Skeletal muscle tissue (tissue), 4 donors: Measurements from ENCODE around the gene EDRF1. TPM values are rescaled to one million over a fixed set of nuclear protein-coding genes. Genes with fewer than 3 reads are reported as not detected.

Source experiments
- H3K27ac ChIP-seq: one replicate; pipeline ENCODE4 v1.7.0; 2013; ENCODE audit warnings: mild to moderate bottlenecking, low read depth, low read length, inconsistent platforms
- H3K27me3 ChIP-seq, 3 donors: one replicate each; pipeline ENCODE4 v1.7.0; 2013; ENCODE audit warnings: low read length in 3 of 3; ENCODE audit not compliant: control insufficient read depth in 3 of 3, insufficient read depth in 3 of 3
- H3K36me3 ChIP-seq, 3 donors: one replicate each; pipeline ENCODE4 v1.7.0; 2013; ENCODE audit warnings: low read length in 3 of 3; ENCODE audit not compliant: control insufficient read depth in 3 of 3, insufficient read depth in 3 of 3
- H3K4me1 ChIP-seq, 3 donors: one replicate each; pipeline ENCODE4 v1.7.0; 2013; ENCODE audit warnings: low read length in 3 of 3, mild to moderate bottlenecking in 3 of 3; ENCODE audit not compliant: control insufficient read depth in 3 of 3, insufficient read depth in 3 of 3
- H3K4me3 ChIP-seq, 3 donors: one replicate each; pipeline ENCODE4 v1.7.0; 2013; ENCODE audit warnings: low read length in 3 of 3
- H3K9ac ChIP-seq, 3 donors: one replicate each; pipeline ENCODE4 v1.7.0; 2013; ENCODE audit warnings: low read length in 3 of 3, mild to moderate bottlenecking in 3 of 3, moderate library complexity in 2 of 3, low read depth in 1 of 3
- H3K9me3 ChIP-seq, 3 donors: one replicate each; pipeline ENCODE4 v1.7.0; 2013; ENCODE audit warnings: low read length in 3 of 3; ENCODE audit not compliant: control insufficient read depth in 3 of 3
- total RNA-seq: library from RNA; depleted of rRNA; stranded (reverse); fragments of >200 nt; gene quantifications from one replicate; pipeline ENCODE4 v1.2.3, GENCODE V29; 2014
- donor health status: Osteomylitis.

EDRF1 gene, protein sequence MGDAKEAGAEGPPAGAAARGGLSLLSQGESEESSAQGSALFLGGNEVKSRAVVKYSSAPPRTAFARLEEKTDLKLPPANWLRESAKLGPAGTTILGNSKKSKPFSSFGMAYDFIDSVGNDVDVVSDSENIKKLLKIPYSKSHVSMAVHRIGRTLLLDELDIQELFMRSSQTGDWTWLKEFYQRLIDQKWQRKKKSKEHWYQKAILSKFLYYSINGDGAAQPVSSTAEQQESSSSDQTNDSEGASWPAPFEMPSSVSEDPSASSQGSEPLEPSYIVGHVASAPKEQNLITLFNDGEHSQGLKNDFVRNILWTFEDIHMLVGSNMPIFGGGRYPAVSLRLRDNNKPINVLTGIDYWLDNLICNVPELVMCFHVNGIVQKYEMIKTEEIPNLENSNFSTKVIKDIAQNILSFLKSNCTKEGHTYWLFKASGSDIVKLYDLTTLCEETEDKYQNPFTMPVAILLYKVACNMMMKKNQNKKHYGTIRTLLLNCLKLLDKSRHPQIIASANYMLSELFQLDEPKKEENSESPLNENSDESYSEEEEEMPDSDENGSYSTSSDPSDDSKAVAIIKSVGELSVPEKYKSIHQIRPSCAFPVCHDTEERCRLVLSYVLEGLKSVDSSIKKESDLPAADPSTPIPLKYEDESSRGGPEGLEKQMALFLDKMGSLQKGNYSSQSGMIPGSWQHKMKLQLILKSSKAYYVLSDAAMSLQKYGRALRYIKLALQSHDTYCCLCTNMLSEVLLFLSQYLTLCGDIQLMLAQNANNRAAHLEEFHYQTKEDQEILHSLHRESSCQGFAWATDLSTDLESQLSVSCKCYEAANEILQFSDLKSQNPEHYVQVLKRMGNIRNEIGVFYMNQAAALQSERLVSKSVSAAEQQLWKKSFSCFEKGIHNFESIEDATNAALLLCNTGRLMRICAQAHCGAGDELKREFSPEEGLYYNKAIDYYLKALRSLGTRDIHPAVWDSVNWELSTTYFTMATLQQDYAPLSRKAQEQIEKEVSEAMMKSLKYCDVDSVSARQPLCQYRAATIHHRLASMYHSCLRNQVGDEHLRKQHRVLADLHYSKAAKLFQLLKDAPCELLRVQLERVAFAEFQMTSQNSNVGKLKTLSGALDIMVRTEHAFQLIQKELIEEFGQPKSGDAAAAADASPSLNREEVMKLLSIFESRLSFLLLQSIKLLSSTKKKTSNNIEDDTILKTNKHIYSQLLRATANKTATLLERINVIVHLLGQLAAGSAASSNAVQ
- total RNA-seq, result 22.4 TPM

DNA sequence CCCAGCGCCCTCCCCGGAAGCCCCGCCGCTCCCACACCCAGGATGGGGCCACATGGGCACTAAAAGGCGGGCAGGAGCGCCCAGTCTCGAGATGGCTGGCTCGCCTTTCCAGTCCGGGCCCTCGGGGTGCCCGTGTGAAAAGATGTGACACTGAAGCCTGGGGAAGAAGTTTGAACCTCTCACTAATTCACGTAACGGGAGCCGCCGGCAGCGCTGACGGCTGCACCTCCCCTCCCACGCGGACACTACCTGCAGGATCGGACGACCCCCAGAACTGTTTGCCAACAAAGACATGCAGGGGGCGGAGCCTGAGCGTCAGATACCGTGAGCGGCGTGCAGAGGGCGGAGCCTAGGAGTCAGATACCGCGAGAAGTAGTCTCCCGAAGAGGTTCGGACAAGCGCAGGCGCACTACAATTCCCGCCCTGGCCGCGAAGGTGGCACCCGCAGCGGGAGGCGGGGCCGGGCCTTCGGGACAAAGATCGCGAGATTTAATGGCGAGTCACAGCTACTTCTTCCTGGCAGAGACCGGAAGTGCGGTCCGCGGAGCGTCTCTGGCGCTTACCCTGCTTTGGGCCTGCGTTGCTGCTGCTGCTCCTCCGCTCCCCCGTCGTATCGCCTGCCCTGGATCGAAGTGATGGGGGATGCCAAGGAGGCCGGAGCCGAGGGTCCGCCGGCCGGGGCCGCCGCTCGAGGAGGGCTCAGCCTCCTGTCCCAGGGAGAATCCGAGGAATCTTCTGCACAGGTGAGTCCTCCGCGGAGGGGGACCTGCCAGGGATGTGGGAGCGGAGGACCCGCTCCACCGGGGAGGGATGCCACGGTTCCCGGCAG lies at the start of gene EDRF1:
Gene EDRF1 (plus strand): TSS at position 537 of the 829 bp plus-strand sequence. CDS start 99 bp downstream, at position 636.
- H3K9me3 ChIP-seq, result no peaks in the 10 kb centered on the region
- H3K27me3 ChIP-seq, result no peaks in the 10 kb centered on the region
- H3K36me3 ChIP-seq, result peaks cover 2 to 26% (median 19%) of the 10 kb centered on the region in 3 donors
- peak within 1 kb of the TSS; percentile 89 to 100 (median 98) for H3K4me3 ChIP-seq
- H3K4me1 ChIP-seq, result peaks cover 6 to 18% (median 11%) of the 10 kb centered on the region in 3 donors
- peak within 1 kb of the TSS; percentile 80 for H3K27ac ChIP-seq
- peak within 1 kb of the TSS; percentile 91 to 98 (median 98) for H3K9ac ChIP-seq

DNA sequence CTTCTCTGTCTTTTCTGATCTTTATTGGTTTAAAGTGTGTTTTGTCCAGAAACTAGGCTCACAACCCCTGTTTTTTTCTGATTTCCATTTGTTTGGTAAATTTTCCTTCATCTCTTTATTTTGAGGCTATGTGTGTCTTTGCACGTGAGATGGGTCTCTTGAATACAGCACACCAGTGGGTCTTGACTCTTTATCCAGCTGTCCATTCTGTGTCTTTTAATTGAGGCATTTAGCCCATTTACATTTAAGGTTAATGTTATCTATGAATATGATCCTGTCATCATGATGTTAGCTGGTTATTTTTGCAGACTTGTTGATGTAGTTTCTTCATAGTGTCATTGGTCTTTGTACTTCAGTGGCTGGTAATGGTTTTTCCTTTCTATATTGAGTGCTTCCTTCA lies 46.6 kb upstream of the EDRF1 start:
- no peaks in the 10 kb centered on the region for H3K36me3 ChIP-seq

DNA sequence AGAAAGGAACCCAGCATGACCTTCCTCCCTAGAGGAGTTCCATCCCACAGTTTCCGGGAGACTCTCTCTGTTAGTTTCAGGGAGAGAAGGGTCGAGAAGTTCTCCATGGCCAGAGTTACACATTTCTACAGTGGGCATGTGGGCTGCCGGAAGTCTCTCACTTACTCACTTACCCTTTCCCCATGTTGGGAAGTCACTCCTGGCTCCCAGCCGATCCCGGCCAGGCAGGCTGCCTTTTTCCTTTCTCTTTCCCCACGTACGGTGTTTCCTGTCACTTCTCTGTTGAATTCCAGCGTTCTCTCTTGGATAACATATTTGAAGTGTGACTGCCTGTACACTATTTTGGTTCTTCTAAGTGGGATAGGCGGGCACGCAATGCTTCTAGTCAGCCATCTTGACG lies 40.1 kb upstream of the EDRF1 start:
- H3K4me3 ChIP-seq, result no peak overlapping the region
- H3K27me3 ChIP-seq, result peaks cover 6 to 15% (median 6%) of the 10 kb centered on the region in 3 donors
- H3K4me1 ChIP-seq, result no peaks in the 10 kb centered on the region
- H3K27ac ChIP-seq, result no peak overlapping the region
- no peaks in the 10 kb centered on the region for H3K36me3 ChIP-seq
- H3K9ac ChIP-seq, result no peak overlapping the region
- peaks cover 0 to 8% (median 0%) of the 10 kb centered on the region in 3 donors for H3K9me3 ChIP-seq

More for the DNA sequence above, 46.6 kb upstream of the EDRF1 start:
- H3K27me3 ChIP-seq, result peaks cover 0 to 3% (median under 1%) of the 10 kb centered on the region in 3 donors
- no peak overlapping the region for H3K9ac ChIP-seq
- no peak overlapping the region for H3K4me3 ChIP-seq
- H3K4me1 ChIP-seq, result no peaks in the 10 kb centered on the region
- no peak overlapping the region for H3K27ac ChIP-seq
- H3K9me3 ChIP-seq, result peaks cover 0 to 8% (median 0%) of the 10 kb centered on the region in 3 donors

DNA sequence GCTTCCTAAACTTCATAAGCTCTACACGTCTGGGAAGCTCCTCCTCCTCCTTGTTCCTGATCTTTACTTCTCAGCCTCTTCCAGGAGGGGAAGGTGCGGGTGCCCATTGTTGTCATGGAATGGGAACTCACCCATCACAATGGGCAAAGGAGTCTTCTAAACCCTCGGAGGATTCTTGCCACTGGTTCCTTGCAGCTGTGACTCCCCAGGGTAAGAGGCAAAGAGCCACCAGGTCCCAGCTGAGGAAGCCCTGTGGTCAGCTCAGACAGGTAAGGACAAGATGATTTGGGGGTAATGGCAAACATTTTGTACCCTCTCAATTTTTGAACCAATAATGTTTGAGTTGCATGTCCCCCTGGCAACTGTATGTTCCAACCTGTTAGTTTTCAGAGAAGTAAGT lies 36.4 kb upstream of the EDRF1 start, which contains the start of gene TEX36:
Gene TEX36 (minus strand): TSS at position 101 of the 400 bp plus-strand sequence. CDS start 174 bp downstream, outside the sequence.
- Histone ChIP-seq H3K4me1 (no peaks in the 10 kb centered on the region), H3K36me3 (no peaks in the 10 kb centered on the region), H3K27me3 (peaks cover 4 to 22% (median 6%) of the 10 kb centered on the region in 3 donors), H3K9me3 (no peaks in the 10 kb centered on the region), H3K4me3 (no peak within 1 kb of the TSS), H3K27ac (no peak within 1 kb of the TSS), H3K9ac (no peak within 1 kb of the TSS)

DNA sequence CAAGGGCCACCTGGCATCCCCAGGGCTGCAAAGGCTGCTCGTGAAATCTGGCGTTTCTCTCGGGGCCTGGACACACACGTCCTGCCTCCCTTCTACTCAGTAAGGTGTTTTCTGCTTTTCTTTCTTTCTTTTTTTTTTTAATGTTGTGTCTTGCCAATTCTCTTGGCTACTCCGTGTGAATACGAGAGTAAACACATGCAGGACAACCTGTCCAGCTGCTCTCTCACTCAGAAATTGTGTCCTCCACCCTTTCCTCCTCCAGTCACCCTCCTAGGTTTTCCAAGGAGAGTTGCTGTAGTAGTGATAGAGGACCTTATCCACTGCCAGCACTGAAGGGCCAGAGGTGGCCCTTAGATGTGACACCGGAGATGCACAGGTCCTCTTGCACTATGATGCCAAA lies 35.7 kb upstream of the EDRF1 start:
- no peaks in the 10 kb centered on the region for H3K4me1 ChIP-seq
- no peak overlapping the region for H3K4me3 ChIP-seq
- no peak overlapping the region for H3K9ac ChIP-seq
- H3K27ac ChIP-seq, result no peak overlapping the region
- no peaks in the 10 kb centered on the region for H3K9me3 ChIP-seq
- H3K27me3 ChIP-seq, result peaks cover 4 to 24% (median 6%) of the 10 kb centered on the region in 3 donors
- H3K36me3 ChIP-seq, result no peaks in the 10 kb centered on the region

DNA sequence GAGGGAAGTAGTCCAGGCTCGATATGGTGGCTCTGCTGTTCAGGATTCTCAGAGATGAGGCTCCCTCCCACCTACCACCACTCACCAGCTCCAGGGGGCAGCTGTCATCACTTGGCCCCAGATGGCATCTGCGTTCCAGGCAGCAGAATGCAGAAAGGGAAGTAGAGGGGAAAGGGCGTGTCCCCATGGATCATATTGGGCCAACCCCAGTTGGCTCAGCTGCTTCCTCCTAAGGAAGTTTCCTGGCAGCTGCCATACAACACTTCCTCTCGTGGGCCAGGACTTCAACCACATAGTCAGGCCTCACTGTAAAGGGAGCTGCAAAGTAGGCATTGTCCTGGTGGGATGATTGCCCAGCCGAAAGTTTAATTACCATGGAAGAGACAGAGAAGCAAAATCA lies 34.9 kb upstream of the EDRF1 start:
- Histone ChIP-seq H3K9me3 (no peaks in the 10 kb centered on the region), H3K27ac (no peak overlapping the region), H3K9ac (no peak overlapping the region), H3K4me1 (no peaks in the 10 kb centered on the region), H3K4me3 (no peak overlapping the region), H3K27me3 (peaks cover 2 to 25% (median 6%) of the 10 kb centered on the region in 3 donors), H3K36me3 (no peaks in the 10 kb centered on the region)

DNA sequence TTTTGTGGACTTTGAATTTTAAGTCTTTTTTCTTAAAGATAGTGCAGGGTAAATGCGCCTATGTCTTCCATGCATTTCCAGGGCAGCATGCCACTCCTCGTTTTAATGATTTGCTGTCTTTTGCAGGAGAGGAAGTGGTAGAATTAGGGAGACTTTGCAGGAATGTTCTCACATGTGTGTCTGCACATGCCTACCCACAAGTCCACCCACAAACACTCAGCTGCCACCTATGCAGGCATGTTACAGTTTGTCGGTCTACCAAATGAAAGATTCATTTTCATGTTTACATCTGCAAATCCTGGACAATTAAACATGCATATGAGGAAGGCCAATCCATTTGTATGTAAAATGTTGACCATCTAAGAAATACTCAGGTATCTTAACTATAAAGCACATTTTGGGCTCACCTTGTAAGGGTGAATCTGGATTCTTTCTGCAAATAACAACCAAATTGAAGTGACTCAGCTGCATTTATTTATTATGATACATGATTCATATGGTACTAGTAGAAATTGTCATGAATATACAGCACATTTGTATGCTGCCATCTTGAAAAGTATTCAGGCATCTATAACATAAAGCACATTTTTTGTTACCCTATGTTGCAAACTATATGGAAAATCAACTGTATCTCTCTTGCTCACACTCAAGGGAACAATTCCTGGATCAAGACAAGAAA lies 31.9 kb upstream of the EDRF1 start:
- H3K4me3 ChIP-seq, result no peak overlapping the region
- H3K9ac ChIP-seq, result no peak overlapping the region
- peaks cover 8 to 32% (median 13%) of the 10 kb centered on the region in 3 donors for H3K27me3 ChIP-seq
- no peaks in the 10 kb centered on the region for H3K9me3 ChIP-seq
- H3K27ac ChIP-seq, result no peak overlapping the region
- H3K36me3 ChIP-seq, result no peaks in the 10 kb centered on the region
- H3K4me1 ChIP-seq, result no peaks in the 10 kb centered on the region

DNA sequence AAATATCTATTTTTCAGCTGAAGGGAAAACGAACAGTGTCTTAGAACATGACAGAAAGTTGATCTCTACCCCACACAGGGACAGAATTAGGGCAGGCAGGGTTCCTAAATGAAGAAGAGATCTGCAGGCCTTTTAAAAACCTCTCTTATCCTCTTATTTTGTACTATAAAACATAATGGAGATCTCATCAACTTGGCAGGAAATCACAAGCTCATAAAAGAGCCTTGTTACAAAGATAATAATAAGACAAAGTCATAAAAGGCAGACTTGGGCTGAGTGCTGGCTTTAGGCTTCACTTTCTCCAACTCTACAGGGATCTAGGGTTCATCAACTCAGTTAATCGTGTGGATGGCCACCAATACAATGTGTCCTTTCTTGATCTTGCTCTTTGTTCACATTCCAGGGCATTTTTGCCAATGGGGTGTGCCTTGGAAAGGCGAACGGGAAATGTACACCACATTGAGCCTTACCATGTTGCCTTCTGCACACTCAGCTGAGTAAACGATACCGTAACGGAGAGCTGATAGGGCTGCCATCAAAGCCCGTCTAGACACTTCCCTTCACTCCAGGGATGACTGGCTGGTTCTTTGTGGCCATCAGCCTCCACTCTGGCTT lies 29.4 kb upstream of the EDRF1 start:
- H3K4me3 ChIP-seq, result no peak overlapping the region
- H3K4me1 ChIP-seq, result no peaks in the 10 kb centered on the region
- H3K9ac ChIP-seq, result no peak overlapping the region
- H3K9me3 ChIP-seq, result no peaks in the 10 kb centered on the region
- peaks cover 7 to 17% (median 11%) of the 10 kb centered on the region in 3 donors for H3K27me3 ChIP-seq
- no peak overlapping the region for H3K27ac ChIP-seq
- H3K36me3 ChIP-seq, result no peaks in the 10 kb centered on the region
